ENCODE data around the gene MCC. TPM values are rescaled to one million over a fixed set of nuclear protein-coding genes. Genes with fewer than 3 reads are reported as not detected.

The MCC gene
- total RNA-seq, 2 experiments from 2014 or later, result 2.9 to 3.3 TPM

DNA sequence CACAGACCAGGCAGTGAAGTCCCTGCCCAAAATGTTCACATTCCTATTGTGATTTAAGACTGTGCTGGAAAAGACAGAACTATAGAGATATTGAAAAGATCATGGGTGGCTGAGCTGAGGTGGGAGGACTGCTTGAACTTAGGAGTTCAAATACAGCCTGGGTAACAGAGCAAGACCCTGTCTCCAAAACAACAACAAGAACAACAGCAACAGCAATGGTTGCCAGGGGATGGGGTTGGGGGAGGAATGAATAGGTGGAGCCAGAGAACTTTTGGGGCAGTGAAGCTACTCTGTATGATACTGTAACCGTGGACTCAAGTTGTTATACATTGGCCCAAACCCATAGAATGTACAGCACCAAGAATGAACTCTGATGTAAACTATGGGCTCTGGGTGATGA is 423.4 kb downstream of the MCC start:
- H3K36me3 Mint-ChIP-seq (ENCODE audit: low read depth), result no peaks in the 10 kb centered on the region
- no peak overlapping the region for H3K27ac Mint-ChIP-seq
- H3K4me1 Mint-ChIP-seq, result peaks cover 24% of the 10 kb centered on the region
- H3K27me3 Mint-ChIP-seq, result no peaks in the 10 kb centered on the region
- DNase-seq, result no peak
- ChIA-PET CTCF (interaction anchor here (1.7 to 2.3 kb wide), 2 partner anchors 9 to 69 kb away, joined by 4 to 5 read pairs; no protein-coding TSS in a partner anchor), POLR2A (no interaction called here)
- no peaks in the 10 kb centered on the region for H3K9me3 Mint-ChIP-seq
- H3K4me3 Mint-ChIP-seq, result no peak overlapping the region

DNA sequence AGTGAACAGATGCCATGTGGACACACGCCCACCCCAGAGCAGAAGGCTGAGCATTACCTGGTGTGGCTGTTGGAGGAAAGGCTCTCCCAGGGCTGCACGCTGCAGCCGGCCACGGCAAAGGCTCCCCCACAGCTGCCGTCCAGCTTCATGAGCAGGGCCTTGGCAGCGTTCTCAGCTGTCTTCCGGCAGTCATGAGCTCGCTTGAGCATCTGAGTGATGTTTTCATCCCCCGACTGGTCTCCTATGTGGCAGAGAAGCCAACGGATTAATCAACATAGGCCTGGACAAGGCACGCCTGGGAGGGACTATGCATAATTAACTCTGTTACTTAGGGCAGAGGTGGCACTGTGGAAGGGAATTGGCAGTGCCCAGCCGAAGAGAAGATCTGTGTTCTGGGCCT is 424.3 kb downstream of the MCC start:
- peaks cover 26% of the 10 kb centered on the region for H3K4me1 Mint-ChIP-seq
- ChIA-PET POLR2A (no interaction called here), CTCF (interaction anchor here (0.9 to 2.3 kb wide), 5 partner anchors 8 to 68 kb away, joined by 3 to 5 read pairs (median 4); no protein-coding TSS in a partner anchor)

DNA sequence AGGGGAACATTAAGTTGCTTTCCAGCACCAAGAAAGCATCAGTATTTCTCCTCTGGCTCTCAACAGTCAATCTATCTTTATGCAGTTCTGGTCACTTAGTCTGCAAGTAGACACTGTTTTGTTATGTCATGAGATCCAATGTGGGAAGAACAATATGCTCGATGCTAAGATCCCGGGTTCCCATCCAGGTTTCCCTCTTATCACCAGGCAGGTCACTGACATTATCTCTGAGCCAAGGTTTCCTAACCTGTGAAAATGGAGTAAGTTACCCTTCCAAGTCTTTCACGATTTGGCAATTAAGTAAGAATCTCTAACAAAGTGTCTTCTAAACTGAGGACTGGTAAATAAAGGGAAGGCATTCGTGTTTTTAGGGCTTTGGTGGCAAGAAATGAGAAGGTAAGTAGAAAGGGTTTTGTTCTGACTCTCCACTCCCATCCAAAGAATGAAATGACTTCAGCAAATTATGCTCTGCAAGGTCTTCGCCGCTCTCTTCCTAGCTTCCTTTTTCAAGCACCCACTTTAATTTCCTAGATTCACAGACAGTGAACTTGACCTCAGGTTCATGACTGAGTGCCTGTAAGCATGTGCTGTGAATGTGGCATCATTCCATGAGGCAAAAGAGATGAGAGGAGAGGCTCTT is 425.3 kb downstream of the MCC start:
- Mint-ChIP-seq H3K27me3 (no peaks in the 10 kb centered on the region), H3K27ac (peak overlapping the region; percentile 58), H3K4me3 (no peak overlapping the region), H3K36me3 (ENCODE audit: low read depth) (no peaks in the 10 kb centered on the region), H3K4me1 (peaks cover 26% of the 10 kb centered on the region), H3K9me3 (no peaks in the 10 kb centered on the region)
- ChIA-PET CTCF (interaction anchor here (0.9 to 2.3 kb wide), 4 partner anchors 9 to 67 kb away, joined by 3 to 5 read pairs (median 4); no protein-coding TSS in a partner anchor), POLR2A (no interaction called here)
- no peak for DNase-seq

More for the DNA sequence above, 424.3 kb downstream of the MCC start:
- H3K27ac Mint-ChIP-seq, result no peak overlapping the region
- no peaks in the 10 kb centered on the region for H3K36me3 Mint-ChIP-seq (ENCODE audit: low read depth)
- DNase-seq, result no peak
- H3K9me3 Mint-ChIP-seq, result no peaks in the 10 kb centered on the region
- H3K27me3 Mint-ChIP-seq, result no peaks in the 10 kb centered on the region
- H3K4me3 Mint-ChIP-seq, result no peak overlapping the region

DNA sequence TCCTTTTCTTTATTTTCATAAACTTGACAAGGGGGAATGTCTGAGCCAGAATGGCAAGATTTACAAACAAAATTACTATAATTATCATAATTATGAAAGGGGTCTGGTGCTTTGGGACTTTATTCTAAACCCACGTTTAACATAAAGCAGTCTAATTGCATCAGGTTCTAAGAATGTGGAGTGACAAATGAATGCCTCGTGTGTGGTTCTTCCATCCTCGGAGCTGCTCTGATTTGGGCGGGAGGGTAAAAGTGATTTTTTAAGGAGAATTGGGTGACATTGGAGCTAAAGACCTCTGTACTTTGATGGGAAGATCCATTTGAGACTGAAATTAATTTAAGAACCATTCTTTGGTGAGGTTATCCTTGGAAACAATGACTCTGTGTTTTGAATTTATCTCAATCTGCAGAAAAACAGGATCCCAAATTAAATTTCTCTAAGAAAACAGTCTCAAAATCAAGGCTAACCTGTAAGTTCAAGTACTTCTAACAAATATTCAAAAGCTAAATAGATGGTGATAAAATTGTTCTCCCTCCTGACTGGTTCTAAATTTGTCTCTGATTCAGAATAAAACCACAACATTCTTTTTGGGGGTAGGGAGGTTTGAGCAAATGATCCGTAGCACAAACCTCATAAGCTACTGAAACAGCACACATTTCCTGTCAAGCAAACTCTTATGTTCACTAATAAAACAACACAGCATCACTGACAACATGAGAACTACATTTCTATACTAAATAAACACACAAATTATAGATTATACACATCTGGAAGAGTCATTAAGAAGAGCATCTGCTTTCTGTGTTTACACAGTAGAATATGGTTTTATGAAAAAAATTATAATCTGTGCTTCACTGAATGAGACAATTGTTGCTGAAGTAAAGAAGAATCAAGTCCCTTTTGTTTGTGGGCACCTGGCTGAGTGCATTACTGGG is 426.1 kb downstream of the MCC start:
- no peaks in the 10 kb centered on the region for H3K9me3 Mint-ChIP-seq
- no peaks in the 10 kb centered on the region for H3K27me3 Mint-ChIP-seq
- POLR2A ChIA-PET, result no interaction called here
- DNase-seq, result no peak
- peaks cover 26% of the 10 kb centered on the region for H3K4me1 Mint-ChIP-seq
- CTCF ChIA-PET, result interaction anchor here (1.2 kb wide), 1 partner anchor 9 kb away, joined by 3 read pairs; no protein-coding TSS in a partner anchor
- no peak overlapping the region for H3K4me3 Mint-ChIP-seq
- H3K27ac Mint-ChIP-seq, result peak overlapping the region; percentile 58
- no peaks in the 10 kb centered on the region for H3K36me3 Mint-ChIP-seq (ENCODE audit: low read depth)

DNA sequence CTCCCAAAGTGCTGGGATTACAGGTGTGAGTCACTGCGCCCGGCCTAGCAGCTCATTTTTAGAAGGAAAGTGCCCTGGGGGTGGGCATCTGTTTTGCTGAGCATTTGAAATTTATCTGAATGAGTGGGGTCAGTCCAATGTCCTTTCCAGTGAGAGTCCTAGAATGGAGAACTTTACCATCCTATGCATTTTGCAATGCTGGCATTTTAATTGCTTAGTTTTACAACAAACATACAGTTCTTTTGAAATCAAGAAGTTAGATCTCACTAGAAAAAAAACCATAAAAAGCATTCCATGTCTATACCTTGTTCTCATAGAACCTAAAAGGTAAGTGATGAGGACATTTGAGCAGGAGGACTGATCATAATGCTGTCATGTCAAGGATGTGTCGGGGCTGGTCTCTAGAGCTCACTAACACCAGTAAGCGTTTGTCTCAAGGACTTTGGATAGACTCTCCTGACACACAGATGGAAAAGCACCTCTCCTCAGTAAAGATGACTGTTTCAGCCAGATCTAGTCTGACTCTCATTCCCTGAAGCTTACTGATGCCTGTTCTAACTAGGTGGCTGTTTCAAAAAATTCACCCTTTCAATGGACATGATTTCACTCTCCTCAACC is 427.7 kb downstream of the MCC start:
- ChIA-PET POLR2A (no interaction called here), CTCF (interaction anchor here (0.9 to 2.7 kb wide), 3 partner anchors 9 to 11 kb away, joined by 3 to 8 read pairs (median 4); no protein-coding TSS in a partner anchor)
- no peaks in the 10 kb centered on the region for H3K36me3 Mint-ChIP-seq (ENCODE audit: low read depth)
- peaks cover 26% of the 10 kb centered on the region for H3K4me1 Mint-ChIP-seq
- no peak overlapping the region for H3K27ac Mint-ChIP-seq
- H3K4me3 Mint-ChIP-seq, result no peak overlapping the region
- H3K9me3 Mint-ChIP-seq, result no peaks in the 10 kb centered on the region
- H3K27me3 Mint-ChIP-seq, result no peaks in the 10 kb centered on the region
- no peak for DNase-seq

DNA sequence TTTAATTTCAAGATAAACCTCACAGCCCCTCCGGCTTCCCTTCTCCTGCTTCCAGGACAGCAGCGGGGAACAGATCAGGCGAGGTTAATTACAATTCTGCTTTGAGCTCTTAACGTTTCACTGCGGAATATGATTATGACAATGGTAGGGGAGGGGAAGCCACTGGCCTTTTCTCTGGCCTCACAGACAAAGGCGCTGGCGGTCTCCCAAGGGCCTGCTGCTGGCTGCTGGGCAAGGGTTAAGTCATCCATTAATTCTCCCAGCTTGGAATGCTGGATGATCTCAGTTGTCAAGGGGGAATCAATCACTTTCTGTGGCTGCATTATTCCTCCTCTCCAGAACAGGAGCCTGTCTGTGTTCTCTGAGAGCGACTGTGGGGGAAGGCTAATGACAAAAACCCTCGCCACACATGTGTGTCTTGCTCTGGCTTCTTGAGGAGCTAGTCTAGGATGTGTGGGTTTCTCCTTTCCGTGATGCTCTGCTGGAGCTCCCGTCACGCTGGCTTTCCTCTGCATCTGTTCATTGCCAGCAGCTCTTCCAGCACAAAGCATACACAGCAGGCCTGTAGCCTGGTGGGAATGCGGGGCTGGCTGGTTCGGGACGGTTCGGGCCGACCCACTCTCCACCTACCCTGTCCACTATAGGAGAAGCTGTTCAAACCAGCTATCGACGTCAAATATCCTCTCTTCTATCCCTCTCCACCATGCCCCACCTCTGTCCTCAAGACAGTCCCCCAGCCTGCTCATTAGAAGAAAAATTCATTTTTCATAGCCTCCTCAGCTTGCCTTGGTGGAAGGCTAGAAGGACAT is 428.8 kb downstream of the MCC start:
- DNase-seq, result no peak
- H3K4me1 Mint-ChIP-seq, result peaks cover 25% of the 10 kb centered on the region
- POLR2A ChIA-PET, result no interaction called here
- H3K4me3 Mint-ChIP-seq, result no peak overlapping the region
- no peaks in the 10 kb centered on the region for H3K27me3 Mint-ChIP-seq
- H3K9me3 Mint-ChIP-seq, result no peaks in the 10 kb centered on the region
- CTCF ChIA-PET, result interaction anchor here (0.9 to 2.7 kb wide), 5 partner anchors 9 to 80 kb away, joined by 3 to 8 read pairs (median 3); no protein-coding TSS in a partner anchor
- H3K36me3 Mint-ChIP-seq (ENCODE audit: low read depth), result no peaks in the 10 kb centered on the region
- no peak overlapping the region for H3K27ac Mint-ChIP-seq

DNA sequence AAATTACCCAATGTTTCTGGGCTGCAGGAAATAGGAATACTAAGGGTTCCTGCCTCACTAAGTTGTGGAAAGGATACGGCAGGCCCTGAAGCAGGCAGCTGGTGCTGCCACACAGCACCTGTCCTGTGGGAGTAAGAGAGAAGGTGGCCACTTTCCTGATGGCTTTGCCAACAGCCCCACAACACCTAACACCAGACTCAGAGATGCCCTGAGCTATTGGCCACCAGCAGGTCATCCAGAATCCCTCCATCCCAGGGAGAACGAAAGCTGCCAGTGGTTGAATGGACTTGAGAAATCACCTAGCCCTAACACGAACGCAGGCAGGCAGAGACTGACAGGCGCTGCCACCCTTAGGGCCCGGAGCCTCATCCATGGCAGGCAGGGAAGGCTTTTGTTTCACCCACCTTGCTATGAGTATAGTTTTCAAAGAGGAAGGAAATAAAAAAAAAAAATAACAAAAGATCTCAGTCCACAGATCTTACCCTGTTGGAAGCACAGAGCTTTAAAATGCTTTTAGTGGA is 429.5 kb downstream of the MCC start:
- no peaks in the 10 kb centered on the region for H3K27me3 Mint-ChIP-seq
- ChIA-PET CTCF (interaction anchor here (0.9 to 2.7 kb wide), 4 partner anchors 8 to 80 kb away, joined by 3 to 8 read pairs (median 3); no protein-coding TSS in a partner anchor), POLR2A (no interaction called here)
- no peak for DNase-seq
- no peaks in the 10 kb centered on the region for H3K36me3 Mint-ChIP-seq (ENCODE audit: low read depth)
- H3K27ac Mint-ChIP-seq, result no peak overlapping the region
- H3K4me1 Mint-ChIP-seq, result peaks cover 25% of the 10 kb centered on the region
- H3K9me3 Mint-ChIP-seq, result no peaks in the 10 kb centered on the region
- H3K4me3 Mint-ChIP-seq, result no peak overlapping the region

DNA sequence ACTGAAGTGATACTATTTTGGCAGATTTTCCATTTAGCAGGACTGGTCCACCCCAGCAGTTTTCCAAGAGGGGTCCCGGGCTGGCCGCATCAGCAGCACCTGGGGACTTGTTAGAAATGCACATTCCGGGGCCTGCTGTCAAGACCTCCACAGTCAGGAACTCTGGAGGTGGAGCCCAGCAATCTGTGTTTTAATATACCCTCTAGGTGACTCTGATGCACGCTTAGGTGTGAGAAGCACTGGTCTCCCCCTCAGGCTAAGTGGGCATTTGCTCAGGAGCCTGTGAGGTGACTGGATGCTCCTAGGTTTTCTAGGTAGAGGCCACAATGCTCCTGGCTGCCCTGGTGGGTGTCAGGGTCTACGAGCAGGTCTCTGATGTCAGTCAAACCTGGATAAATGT is 430.0 kb downstream of the MCC start:
- Mint-ChIP-seq H3K27me3 (no peaks in the 10 kb centered on the region), H3K9me3 (no peaks in the 10 kb centered on the region), H3K36me3 (ENCODE audit: low read depth) (no peaks in the 10 kb centered on the region), H3K27ac (no peak overlapping the region), H3K4me1 (peaks cover 21% of the 10 kb centered on the region), H3K4me3 (no peak overlapping the region)
- ChIA-PET CTCF (interaction anchor here (1.1 to 2.7 kb wide), 3 partner anchors 8 to 79 kb away, joined by 3 to 8 read pairs (median 3); no protein-coding TSS in a partner anchor), POLR2A (no interaction called here)
- no peak for DNase-seq

DNA sequence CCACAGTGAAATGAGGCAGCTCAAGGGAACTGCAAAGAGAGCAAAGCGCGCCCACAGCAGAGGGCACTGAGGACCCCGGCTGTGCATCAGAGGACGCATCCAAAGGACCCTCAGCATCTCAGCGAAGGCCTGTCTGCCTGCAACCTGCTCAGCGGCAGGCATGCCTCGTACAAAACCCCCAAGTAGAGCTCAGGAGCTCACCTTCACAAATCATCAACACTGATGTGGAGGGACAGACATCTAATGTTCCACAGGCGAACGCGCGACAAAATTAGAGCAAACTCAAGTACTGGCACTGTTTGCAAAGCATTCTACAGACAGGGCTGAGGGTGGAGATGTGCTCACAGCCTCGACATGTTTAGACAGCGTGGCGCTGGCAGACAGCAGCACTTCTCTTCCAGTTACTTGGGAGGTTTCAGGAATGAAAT is 430.7 kb downstream of the MCC start:
- DNase-seq, result no peak
- CTCF ChIA-PET, result interaction anchor here (1.2 kb wide), 1 partner anchor 223 kb away, joined by 3 read pairs; no protein-coding TSS in a partner anchor
- POLR2A ChIA-PET, result no interaction called here
- H3K36me3 Mint-ChIP-seq (ENCODE audit: low read depth), result no peaks in the 10 kb centered on the region
- H3K27ac Mint-ChIP-seq, result no peak overlapping the region
- H3K4me1 Mint-ChIP-seq, result peaks cover 14% of the 10 kb centered on the region
- no peaks in the 10 kb centered on the region for H3K9me3 Mint-ChIP-seq
- H3K4me3 Mint-ChIP-seq, result no peak overlapping the region
- H3K27me3 Mint-ChIP-seq, result no peaks in the 10 kb centered on the region

DNA sequence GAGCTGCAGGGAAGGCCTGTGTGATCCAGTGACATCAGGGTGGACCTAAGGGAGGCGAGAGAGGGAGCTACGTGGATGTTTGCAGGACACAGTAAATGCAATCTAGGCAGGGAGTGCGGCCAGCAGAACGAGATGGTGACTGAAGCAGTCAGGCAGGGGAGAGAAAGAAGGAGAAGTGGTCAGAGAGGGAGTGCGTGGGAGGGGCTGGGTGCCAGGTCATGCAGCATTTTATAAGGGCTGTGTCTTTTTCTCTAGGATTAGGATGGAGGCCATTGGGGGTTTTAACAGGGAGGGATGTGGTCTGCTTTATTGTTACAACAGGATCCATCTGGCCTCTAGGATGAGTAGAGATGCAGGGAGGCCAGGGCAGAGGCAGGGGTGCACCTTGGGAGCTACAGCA is 431.3 kb downstream of the MCC start:
- H3K4me1 Mint-ChIP-seq, result peaks cover 8% of the 10 kb centered on the region
- H3K27ac Mint-ChIP-seq, result no peak overlapping the region
- POLR2A ChIA-PET, result no interaction called here
- no peak overlapping the region for H3K4me3 Mint-ChIP-seq
- CTCF ChIA-PET, result interaction anchor here (0.7 to 1.2 kb wide), 2 partner anchors 31 to 224 kb away, joined by 3 read pairs; no protein-coding TSS in a partner anchor
- no peak for DNase-seq
- no peaks in the 10 kb centered on the region for H3K9me3 Mint-ChIP-seq
- no peaks in the 10 kb centered on the region for H3K36me3 Mint-ChIP-seq (ENCODE audit: low read depth)
- H3K27me3 Mint-ChIP-seq, result no peaks in the 10 kb centered on the region

DNA sequence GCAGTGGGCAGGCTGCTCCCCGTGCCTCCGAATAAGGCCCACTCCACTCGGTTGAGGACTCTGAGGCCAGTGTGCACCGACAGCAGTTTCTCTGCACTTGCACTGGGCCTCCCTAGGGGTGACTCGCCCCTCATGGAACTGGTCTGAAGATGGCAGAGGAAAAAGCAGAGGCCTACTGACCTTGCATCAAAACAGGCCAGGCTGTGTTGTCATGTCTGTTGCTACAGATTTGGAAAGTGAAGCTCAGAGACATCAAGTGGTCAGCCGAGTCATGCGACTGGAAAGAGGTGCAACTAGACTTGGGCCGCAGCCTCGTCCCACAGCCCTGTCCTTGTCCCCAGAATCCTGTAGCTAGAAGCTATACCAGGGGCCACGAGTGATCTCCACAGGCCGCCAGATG is 433.4 kb downstream of the MCC start:
- Mint-ChIP-seq H3K4me3 (no peak overlapping the region), H3K4me1 (peaks cover 15% of the 10 kb centered on the region), H3K36me3 (ENCODE audit: low read depth) (no peaks in the 10 kb centered on the region), H3K27ac (no peak overlapping the region), H3K27me3 (no peaks in the 10 kb centered on the region), H3K9me3 (no peaks in the 10 kb centered on the region)
- POLR2A ChIA-PET, result no interaction called here
- DNase-seq, result no peak
- CTCF ChIA-PET, result no interaction called here

DNA sequence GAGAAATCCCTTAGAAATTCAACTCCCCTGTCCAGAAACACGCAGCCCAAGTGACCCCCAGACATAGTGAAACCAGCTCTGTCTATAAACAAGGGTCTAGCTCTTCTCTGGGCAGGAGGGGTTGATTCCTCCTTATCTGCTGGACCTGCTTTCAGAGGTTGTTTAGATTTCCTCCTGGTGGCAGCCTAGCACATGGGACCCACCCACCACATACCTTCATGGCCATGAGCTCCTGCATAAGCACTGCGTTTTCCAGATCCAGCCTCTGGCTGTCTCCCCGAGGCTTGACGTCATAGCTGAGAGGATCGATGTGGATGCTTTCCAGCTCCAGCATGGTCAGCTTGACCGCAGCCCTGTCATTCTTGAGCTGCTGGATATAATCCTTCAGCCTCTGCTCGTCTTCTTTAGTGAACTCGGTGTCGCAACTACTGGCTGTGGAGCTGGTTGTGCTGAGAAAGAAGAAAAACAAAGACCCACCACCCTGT is 434.7 kb downstream of the MCC start:
- Mint-ChIP-seq H3K4me1 (peaks cover 13% of the 10 kb centered on the region), H3K9me3 (no peaks in the 10 kb centered on the region), H3K36me3 (ENCODE audit: low read depth) (no peaks in the 10 kb centered on the region), H3K27ac (no peak overlapping the region), H3K4me3 (no peak overlapping the region), H3K27me3 (no peaks in the 10 kb centered on the region)
- POLR2A ChIA-PET, result no interaction called here
- no peak for DNase-seq
- CTCF ChIA-PET, result interaction anchor here (1.7 kb wide), 1 partner anchor 16 kb away, joined by 5 read pairs; no protein-coding TSS in a partner anchor

All from activated CD4-positive, alpha-beta T cell treated with anti-CD3 and anti-CD28 coated beads, Interleukin-2, amount 10 ng/mL, durations not matched to agents 7 days and 5 days (primary cell).